Lung (tissue), 12 donors: Measurements from ENCODE around the gene PDCD4. TPM values are rescaled to one million over a fixed set of nuclear protein-coding genes. Genes with fewer than 3 reads are reported as not detected.

Experiments used
- ATAC-seq: fragments of 200-7000 bp; cut with Tn5 transposase; one replicate; pipeline ENCODE4 v1.9.1; 2020; ENCODE audit warnings: moderate number of reproducible peaks; ENCODE audit not compliant: insufficient read depth, low FRiP score
- DNase-seq, 3 donors: peaks; one replicate each; pipeline ENCODE4 v3.0.0-alpha.2; 2013 to 2017
- H3K27ac ChIP-seq, 2 donors: one replicate each; pipeline ENCODE4 v1.5.1; 2013; ENCODE audit warnings: mild to moderate bottlenecking in 2 of 2, moderate library complexity in 2 of 2, control low read depth in 1 of 2, inconsistent platforms in 1 of 2, low read depth in 1 of 2, low read length in 1 of 2
- H3K27me3 ChIP-seq, 3 donors: one replicate each; pipeline ENCODE4 v1.5.1; 2013; ENCODE audit warnings: low read length in 2 of 3; ENCODE audit not compliant: control insufficient read depth in 3 of 3, insufficient read depth in 3 of 3
- H3K36me3 ChIP-seq, 4 donors: one replicate each; pipeline ENCODE4 v1.5.1; 2013; ENCODE audit warnings: low read length in 4 of 4, mild to moderate bottlenecking in 1 of 4, moderate library complexity in 1 of 4; ENCODE audit not compliant: control insufficient read depth in 4 of 4, insufficient read depth in 4 of 4
- H3K4me1 ChIP-seq, 5 donors: one replicate each; pipeline ENCODE4 v1.5.1; 2013; ENCODE audit warnings: low read length in 5 of 5, mild to moderate bottlenecking in 2 of 5, moderate library complexity in 1 of 5; ENCODE audit not compliant: control insufficient read depth in 5 of 5, insufficient read depth in 5 of 5
- H3K4me3 ChIP-seq: one replicate; pipeline ENCODE4 v1.5.1; 2013; ENCODE audit warnings: mild to moderate bottlenecking, control low read depth, moderate library complexity
- H3K9ac ChIP-seq, 2 donors: one replicate each; pipeline ENCODE4 v1.5.1; 2013; ENCODE audit warnings: low read length in 2 of 2, control low read depth in 1 of 2; ENCODE audit not compliant: insufficient read depth in 1 of 2
- H3K9me3 ChIP-seq, 4 donors: one replicate each; pipeline ENCODE4 v1.5.1; 2013; ENCODE audit warnings: low read length in 3 of 4, mild to moderate bottlenecking in 1 of 4, moderate library complexity in 1 of 4; ENCODE audit not compliant: control insufficient read depth in 4 of 4, insufficient read depth in 3 of 4
- CTCF ChIP-seq: IDR thresholded peaks from 2 replicates; pipeline ENCODE4 v1.5.1; 2012; ENCODE audit warnings: mild to moderate bottlenecking; ENCODE audit errors: control extremely low read depth, extremely low read depth
- WGBS, 2 donors: extraction: QIAGEN DNeasy Blood & Tissue Kit; methylation state at CpG; one replicate each; pipeline ENCODE4 v1.1.7; 2013; 5-methylcytosine and 5-hydroxymethylcytosine counted together
- polyA plus RNA-seq, 2 donors: library from polyadenylated mRNA; stranded (reverse); fragments of 200-250 nt; gene quantifications; one replicate each; pipeline ENCODE4 v1.2.1, GENCODE V29; 2013
- total RNA-seq, 2 donors: library from RNA; depleted of rRNA in 1 of 2; stranded (reverse); fragments of >200 nt in 1 of 2; gene quantifications; one replicate each; pipeline ENCODE4 v1.2.1, GENCODE V29; 2014 to 2021
- donor health status: control.
- donor health status: control.
- donor health status: Bipolar disorder and iron deficiency.
- donor health status: healthy.
- donor health status: DM: yes; HTN: yes; CAD: no.

The PDCD4 gene
- total and polyA plus RNA-seq, 4 donors, result 26.7 to 186 (median 33.5) TPM

DNA sequence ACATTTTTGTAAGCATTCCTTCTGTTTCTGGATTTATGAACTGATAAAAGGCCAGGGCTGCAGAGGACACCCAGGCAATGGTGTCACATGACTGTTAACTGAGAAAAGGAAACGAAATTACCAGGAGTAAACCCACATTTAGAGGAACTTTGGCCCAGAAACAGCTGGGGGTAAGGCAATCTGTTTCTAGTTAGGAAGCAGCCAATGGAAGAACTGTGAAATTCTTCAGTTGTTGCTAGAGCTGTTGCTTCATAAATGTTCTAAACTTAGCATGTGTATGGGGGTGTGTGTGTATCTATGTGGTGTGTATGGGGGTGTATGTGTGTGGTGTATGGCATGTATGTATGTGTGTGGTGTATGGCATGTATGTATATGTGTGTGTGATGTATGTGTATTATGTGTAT lies 11.8 kb upstream of the PDCD4 start:
- ATAC-seq, result peak; percentile 12
- peak in 2 of 3 donors; percentile 68 to 72 for DNase-seq
- Histone ChIP-seq H3K4me3 (no peak overlapping the region), H3K27me3 (no peaks in the 10 kb centered on the region), H3K9me3 (no peaks in the 10 kb centered on the region), H3K9ac (no peak overlapping the region), H3K27ac (peak overlapping the region in 1 of 2 donors; percentile 84), H3K4me1 (peaks cover 10 to 31% (median 25%) of the 10 kb centered on the region in 5 donors), H3K36me3 (no peaks in the 10 kb centered on the region)
- 25 to 38% methylated on average over 1 of the region's 1 CpG for whole genome bisulfite sequencing, 2 donors
- no peak for TF ChIP-seq CTCF

DNA sequence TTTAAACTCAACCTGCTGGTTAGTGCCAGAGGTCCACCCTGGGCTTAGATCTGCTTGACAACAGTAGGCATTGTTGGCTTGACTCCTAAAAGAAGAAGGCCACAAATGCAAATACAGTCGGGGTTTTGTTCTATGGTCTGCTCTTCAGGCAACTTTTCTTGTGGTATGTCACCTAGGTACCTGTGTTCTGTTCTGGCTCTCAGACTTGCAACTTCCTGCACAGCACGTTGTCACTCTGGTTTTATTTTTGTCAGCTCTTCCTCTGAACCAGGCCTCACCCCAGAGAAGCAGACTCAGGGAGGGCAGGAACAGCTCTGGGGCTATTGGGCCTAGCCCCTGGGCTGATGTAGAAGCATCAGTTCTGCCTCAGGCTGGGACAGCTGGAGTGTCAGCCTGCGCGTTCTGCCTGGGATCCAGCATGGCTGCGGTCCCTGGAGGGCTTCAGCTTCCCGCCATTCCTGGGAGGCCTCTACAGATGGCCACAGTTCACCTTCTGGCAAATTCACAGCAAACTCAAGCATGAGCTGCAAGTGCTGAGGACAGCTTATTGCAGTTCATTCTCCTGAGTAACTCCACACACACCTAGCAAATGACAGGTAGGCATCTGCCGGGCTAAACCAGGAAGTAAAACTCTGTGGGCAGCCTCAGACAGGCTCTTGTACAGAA lies 11.0 kb upstream of the PDCD4 start:
- Histone ChIP-seq H3K27ac (peak overlapping the region in 1 of 2 donors; percentile 71), H3K4me1 (peaks cover 10 to 38% (median 27%) of the 10 kb centered on the region in 5 donors), H3K4me3 (no peak overlapping the region), H3K9me3 (no peaks in the 10 kb centered on the region), H3K27me3 (no peaks in the 10 kb centered on the region), H3K9ac (no peak overlapping the region), H3K36me3 (no peaks in the 10 kb centered on the region)
- ATAC-seq (no peak), DNase-seq (no peak)
- 66 to 69% methylated on average over 7 of the region's 7 CpGs for WGBS, 2 donors
- no peak for TF ChIP-seq CTCF

DNA sequence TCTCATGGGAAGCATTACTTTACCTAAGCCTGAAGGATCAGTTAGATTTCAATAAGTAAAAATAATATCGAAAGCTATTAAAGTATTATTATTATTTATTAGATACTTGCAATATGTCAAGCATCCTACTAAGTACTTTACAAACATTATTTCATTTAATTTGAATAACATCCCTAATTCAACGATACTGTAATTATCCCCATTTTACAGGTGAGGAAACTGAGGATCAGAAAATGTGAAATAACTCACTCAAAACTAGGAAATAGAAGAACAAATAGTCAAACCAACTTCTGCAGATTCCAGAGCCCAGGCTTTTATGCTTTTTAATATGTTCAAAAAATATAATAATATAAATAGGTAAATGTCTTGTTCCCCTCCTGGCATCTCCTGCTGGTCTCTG lies 10.3 kb upstream of the PDCD4 start:
- no peaks in the 10 kb centered on the region for H3K27me3 ChIP-seq
- no peak overlapping the region for H3K9ac ChIP-seq
- no peaks in the 10 kb centered on the region for H3K9me3 ChIP-seq
- peaks cover 10 to 38% (median 27%) of the 10 kb centered on the region in 5 donors for H3K4me1 ChIP-seq
- DNase-seq, result no peak
- H3K36me3 ChIP-seq, result no peaks in the 10 kb centered on the region
- 98 to 100% methylated on average over 2 of the region's 2 CpGs for WGBS, 2 donors
- ATAC-seq, result no peak
- TF ChIP-seq CTCF, result no peak
- peak overlapping the region in 1 of 2 donors; percentile 71 for H3K27ac ChIP-seq
- H3K4me3 ChIP-seq, result no peak overlapping the region
